Measurements from ENCODE around the gene SEPTIN8. TPM values are rescaled to one million over a fixed set of nuclear protein-coding genes. Genes with fewer than 3 reads are reported as not detected.

The SEPTIN8 gene
- total and polyA plus RNA-seq, 2 of the 8 experiments (the other 6 are each of a cell fraction or from before 2014, with no cell fraction given): 21.2 to 33.0 TPM

DNA sequence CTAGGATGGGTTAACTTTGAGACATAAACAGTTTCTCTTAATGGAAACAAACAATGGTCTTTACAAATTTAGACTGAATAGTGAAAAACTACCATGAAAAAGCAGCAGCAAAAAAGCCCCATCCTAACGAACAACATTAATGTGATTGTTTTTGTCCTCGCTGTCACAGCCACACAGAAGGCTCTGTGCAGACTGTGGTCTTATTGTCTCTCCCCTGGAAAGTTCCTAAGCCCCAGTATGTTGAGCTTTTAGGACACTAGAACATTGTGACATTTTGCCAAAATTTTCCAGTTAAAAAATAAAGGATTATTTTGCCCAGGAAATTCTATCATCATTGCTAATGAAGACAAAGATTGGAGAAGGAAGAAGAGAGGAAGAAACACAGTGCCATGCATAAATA is 23.5 kb upstream of the SEPTIN8 start:
- no peak overlapping the region for H3K56ac ChIP-seq (replicated peaks; ENCODE audit: insufficient read length, low read depth, low read length)
- H3K79me1 ChIP-seq (ENCODE audit: low read depth, low read length): no peaks in the 10 kb centered on the region
- H3K79me2 ChIP-seq (ENCODE audit: control insufficient read depth in 1 of 2, insufficient read depth in 2 of 2, low read length in 2 of 2): no peaks in the 10 kb centered on the region
- no peak overlapping the region for H3K27ac ChIP-seq (ENCODE audit: low read depth, low read length)
- H3K4me1 ChIP-seq (replicated peaks in 1 of 4; ENCODE audit: control insufficient read depth in 3 of 4, insufficient read depth in 4 of 4, low read length in 3 of 4): no peaks in the 10 kb centered on the region
- no peak overlapping the region for H3K14ac ChIP-seq (ENCODE audit: insufficient read length)
- H3K23ac ChIP-seq (ENCODE audit: insufficient read length): no peak overlapping the region
- no peak overlapping the region for H3K4ac ChIP-seq (replicated peaks; ENCODE audit: insufficient read length, low read depth, low read length)
- no peak overlapping the region for H2AK5ac ChIP-seq (ENCODE audit: low read depth, low read length)
- CTCF ChIA-PET (ENCODE audit: partially characterized antibody): interaction anchor here (0.9 to 3.1 kb wide), 6 partner anchors 10 to 92 kb away, joined by 3 to 19 read pairs (median 6); partner anchors contain the start of gene SOWAHA
- no peak overlapping the region for H2BK120ac ChIP-seq (replicated peaks; ENCODE audit: low read depth, low read length)
- no peaks in the 10 kb centered on the region for H4K20me1 ChIP-seq (replicated peaks in 1 of 2; ENCODE audit: control insufficient read depth in 1 of 2, insufficient read depth in 2 of 2, low read length in 2 of 2)
- DNase-seq (ENCODE audit: low read depth in 1 of 2, low spot score in 2 of 2): no peak
- TF ChIP-seq CREB1 (IDR thresholded peaks at IDR 0.05) (no peak), POLR2AphosphoS5 (IDR thresholded peaks at IDR 0.05; ENCODE audit: low read depth, low read length) (no peak), GTF2F1 (IDR thresholded peaks at IDR 0.05; ENCODE audit: borderline replicate concordance, low read depth, low read length) (no peak), YY1 (IDR thresholded peaks at IDR 0.05; ENCODE audit: low read depth, low read length) (no peak), KDM4A (IDR thresholded peaks at IDR 0.05; ENCODE audit: low read depth, low read length, severe bottlenecking) (no peak), CHD1 (IDR thresholded peaks at IDR 0.05; ENCODE audit: low read depth, low read length) (no peak), EZH2 (IDR thresholded peaks at IDR 0.05; ENCODE audit: low read depth, low read length, severe bottlenecking) (no peak), TBP (IDR thresholded peaks at IDR 0.05; ENCODE audit: low read depth, low read length) (no peak), SRF (IDR thresholded peaks at IDR 0.05; ENCODE audit: low read depth, low read length) (no peak)
- H3K23me2 ChIP-seq (ENCODE audit: low read depth, low read length): peaks cover 2% of the 10 kb centered on the region; the same call in 1 of the 2 replicates
- 0 out of 2 replicates have a peak overlapping the region, but pooled peaks have one; percentile 61 for H2AFZ ChIP-seq (ENCODE audit: low read length)
- H2BK5ac ChIP-seq (ENCODE audit: low read depth, low read length): no peak overlapping the region
- WGBS, 2 experiments (ENCODE audit: extremely low coverage in 1 of 2, insufficient coverage in 1 of 2, insufficient read length in 1 of 2, insufficient replicate concordance in 2 of 2, low coverage in 1 of 2, low lambda C conversion rate in 2 of 2, missing lambda C conversion rate in 1 of 2): 88% methylated on average over 2 of the region's 2 CpGs; no CpG with 5 or more reads in 1 of the 2 experiments
- POLR2A ChIA-PET (ENCODE audit: partially characterized antibody): interaction anchor here (0.6 kb wide), 1 partner anchor 71 kb away, joined by 3 read pairs; no protein-coding TSS in a partner anchor
- no peaks in the 10 kb centered on the region for H3K9me3 ChIP-seq (ENCODE audit: insufficient read depth in 2 of 2, low read depth in 1 of 2, low read length in 1 of 2)
- peaks cover 0 to 1% (median 0%) of the 10 kb centered on the region in 4 experiments; a peak in 1 of 7 replicates for H3K27me3 ChIP-seq (replicated peaks in 1 of 4; ENCODE audit: control insufficient read depth in 3 of 4, extremely low read depth in 1 of 4, insufficient read depth in 3 of 4, low read length in 3 of 4)
- H4K8ac ChIP-seq (ENCODE audit: extremely low read depth, insufficient read depth, low read length): no peak overlapping the region
- H2BK12ac ChIP-seq (ENCODE audit: low read depth, low read length): no peak overlapping the region
- no peak overlapping the region for H3K4me2 ChIP-seq (ENCODE audit: insufficient read depth in 1 of 2, low read depth in 2 of 2, low read length in 2 of 2)
- H2BK20ac ChIP-seq (ENCODE audit: low read length): no peak overlapping the region
- no peak overlapping the region for H3K4me3 ChIP-seq (ENCODE audit: extremely low read depth in 1 of 4, insufficient read depth in 2 of 4, low read depth in 3 of 4, low read length in 4 of 4)
- no peak overlapping the region for H3K9ac ChIP-seq (replicated peaks in 1 of 4; ENCODE audit: extremely low read depth in 1 of 4, low read depth in 3 of 4, low read length in 3 of 4)
- H3K36me3 ChIP-seq (ENCODE audit: control insufficient read depth in 2 of 4, insufficient read depth in 4 of 4, low read length in 3 of 4): no peaks in the 10 kb centered on the region
- no peak overlapping the region for H4K5ac ChIP-seq (ENCODE audit: insufficient read length, low read depth, low read length)
- H2BK15ac ChIP-seq (ENCODE audit: low read length): no peak overlapping the region
- H4K91ac ChIP-seq (replicated peaks; ENCODE audit: insufficient read length, low read length): no peak overlapping the region
- FAIRE-seq: no peak
- no peak overlapping the region for H3K18ac ChIP-seq (ENCODE audit: extremely low read depth, low read length)

Data from H1 (cell line).